GM21367 (cell line): ENCODE measurements around the gene TTLL4.

Experiments used
- ATAC-seq: cut with Tn5 transposase; IDR thresholded peaks from one replicate; pipeline ENCODE4 v1.9.1; 2021; ENCODE audit not compliant: unreplicated experiment

Gene TTLL4

DNA sequence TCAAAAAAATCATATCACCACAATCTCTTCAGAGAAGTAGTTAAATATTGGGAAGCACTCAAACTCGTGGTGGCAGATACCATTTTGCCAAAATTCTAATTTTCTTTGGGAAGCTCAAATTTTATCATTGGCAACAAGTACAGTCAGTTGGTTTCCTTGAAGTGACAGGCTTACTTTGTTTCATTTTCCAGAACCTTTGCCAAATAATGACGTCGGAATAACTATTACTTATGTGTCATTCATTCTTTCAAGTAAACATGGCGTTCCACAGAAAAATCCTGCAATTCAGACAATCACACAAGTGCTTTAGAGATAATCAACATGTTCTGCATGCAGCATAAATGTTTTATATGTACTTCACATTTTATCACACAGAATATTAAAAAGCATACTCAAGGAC is 5.4 kb downstream of the TTLL4 start:
- ATAC-seq: no peak

DNA sequence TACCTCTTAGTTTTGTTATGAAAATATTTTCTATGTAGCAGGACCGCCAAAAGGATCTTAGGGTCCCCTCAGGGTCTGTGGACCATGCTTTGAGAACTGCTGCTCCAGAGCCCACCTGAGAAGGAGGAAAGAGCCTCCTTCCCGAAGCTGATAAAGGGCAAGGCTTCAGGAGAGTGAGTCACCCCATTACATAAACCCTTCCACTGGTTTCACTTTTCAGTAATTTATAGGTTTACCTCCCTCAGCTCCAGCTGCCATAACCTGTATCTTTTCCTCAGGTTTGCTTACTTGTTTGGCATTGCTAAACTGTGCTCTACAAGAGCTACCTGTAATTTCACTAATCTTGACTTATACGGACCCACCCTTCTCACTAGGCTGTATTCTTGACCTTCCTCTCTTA is 6.6 kb downstream of the TTLL4 start:
- no peak for ATAC-seq

DNA sequence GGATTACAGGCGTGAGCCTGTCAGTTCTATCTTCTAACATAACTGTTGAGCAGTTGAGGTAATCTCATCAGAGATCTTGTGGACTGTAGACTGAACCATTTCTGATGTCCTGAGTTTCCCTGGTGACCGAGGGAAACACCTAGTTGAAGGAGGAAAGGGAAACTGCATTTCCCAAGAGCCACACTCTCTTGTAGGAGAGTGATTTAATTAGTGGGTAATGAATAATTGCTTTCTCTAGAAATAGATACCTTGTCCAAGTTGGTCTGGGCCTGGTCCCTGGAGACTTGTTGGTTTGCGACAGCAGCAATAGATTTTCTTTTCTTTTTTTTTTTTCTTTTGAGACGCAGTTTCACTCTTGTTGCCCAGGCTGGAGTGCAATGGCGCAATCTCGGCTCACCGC is 7.4 kb downstream of the TTLL4 start:
- no peak for ATAC-seq

DNA sequence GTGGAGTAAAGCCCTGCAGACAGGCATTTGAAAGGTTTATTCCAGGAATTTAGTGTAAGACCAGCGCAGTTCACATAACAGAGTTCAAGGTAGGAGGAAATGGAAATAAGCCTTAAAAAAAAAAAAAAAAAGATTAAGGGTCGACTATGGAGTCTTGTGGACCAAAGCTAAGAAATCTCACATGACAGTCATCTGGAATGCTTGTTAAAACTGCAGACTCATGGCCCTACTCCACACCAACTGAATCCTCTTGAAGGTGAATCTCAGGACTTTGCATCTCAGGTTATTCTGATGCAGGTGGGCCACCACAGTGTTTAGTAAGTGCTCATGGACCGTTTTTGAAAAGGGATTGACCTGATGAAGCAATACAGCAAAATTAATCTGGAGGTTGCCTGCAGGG is 8.8 kb downstream of the TTLL4 start:
- no peak for ATAC-seq

DNA sequence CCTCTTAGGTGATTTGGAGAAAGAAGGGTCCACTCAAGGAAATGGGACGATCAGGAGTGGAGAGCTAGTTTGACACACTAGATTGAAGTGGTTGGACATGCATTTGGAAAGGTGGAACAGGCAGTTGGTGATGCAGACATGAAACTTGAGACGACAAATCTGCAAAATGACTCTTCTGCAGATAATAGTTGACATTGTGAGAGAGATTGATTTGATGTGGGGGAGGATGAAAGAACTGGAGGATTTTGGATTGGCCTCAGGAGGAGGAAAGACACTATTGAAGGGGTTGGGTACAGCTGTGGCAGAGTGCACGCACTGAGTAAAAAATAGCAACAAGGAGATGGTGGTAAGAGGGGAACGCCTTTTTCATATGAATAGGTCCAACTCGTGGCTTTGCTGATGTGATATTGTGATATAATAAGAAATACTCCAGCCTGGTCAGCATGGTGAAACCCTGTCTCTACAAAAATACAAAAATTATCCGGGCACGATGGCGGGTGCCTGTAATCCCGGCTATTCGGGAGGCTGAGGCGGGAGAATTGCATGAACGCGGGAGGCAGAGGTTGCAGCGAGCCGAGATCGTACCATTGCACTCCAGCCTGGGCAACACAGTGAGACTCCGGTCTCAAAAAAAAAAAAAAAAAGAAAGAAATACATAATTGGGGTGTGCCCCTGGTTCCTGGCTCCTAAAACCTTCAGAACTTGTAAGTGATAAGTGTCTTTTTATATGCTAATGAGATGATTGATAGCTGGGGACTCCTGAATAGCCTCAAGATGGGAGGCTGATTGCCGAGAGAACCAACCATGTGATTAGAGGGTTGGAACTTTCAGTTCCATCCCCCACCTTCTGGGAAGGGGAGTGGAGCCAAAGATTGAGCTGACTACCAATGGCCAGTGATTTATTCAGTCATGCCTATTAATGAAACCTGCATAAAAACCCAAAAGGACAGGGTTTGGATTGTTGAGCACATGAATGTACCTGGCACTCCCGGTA is 9.7 kb downstream of the TTLL4 start:
- ATAC-seq: no peak

DNA sequence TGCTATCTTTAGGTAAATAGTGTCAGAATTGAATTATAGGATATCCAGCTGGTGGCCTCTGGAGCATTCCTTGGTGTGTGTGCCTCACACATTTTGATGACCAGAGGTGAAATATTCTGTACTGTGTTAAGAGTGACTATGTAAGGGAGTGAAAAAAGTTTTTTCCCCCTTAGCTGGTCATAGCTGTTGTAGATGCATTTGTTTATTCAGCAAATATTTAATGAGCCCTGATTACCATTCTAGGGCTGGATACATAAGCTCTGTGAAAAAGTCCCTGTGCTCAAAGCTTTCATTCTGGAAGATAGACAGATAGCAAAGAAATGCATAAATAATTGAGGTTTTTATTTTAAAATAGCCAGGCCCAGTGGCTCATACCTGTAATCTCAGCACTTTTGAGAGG is 10.9 kb downstream of the TTLL4 start:
- ATAC-seq: no peak

DNA sequence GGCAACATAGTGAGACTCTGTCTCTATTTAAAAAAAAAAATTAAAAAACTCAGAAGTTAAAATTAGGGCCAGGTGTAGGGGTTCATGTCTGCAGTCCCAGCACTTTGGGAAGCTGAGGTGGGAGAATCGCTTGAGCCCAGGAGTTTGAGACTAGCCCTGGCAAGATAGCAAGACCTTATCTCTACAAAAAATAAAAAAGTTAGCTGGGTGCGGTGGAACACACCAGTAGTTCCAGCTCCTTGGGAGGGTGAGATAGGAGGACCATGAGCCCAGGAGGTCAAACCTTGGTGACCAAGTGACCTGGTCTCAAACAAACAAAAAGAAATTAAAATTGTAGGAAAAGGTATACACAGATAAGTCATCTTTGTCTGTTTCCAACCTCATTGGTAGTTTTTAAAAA is 11.3 kb downstream of the TTLL4 start:
- no peak for ATAC-seq

DNA sequence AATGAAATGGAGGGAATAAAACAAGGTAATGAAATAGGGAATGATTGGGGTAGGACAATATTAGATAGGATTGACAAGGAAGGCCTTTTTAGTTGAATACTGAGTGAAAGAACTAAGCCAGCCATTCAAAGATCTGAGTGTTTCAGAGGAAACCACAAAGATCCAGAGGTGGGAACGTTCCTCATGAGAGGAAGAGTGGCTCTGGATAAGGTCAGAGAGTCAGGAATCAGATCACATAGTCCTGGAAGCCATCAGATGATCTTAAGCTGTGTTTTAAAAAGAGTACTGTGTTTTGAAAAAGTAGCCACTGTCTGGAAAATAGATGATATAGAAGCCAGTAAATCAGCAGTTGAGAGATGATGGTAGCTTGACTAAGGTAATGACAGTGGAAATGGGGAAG is 11.8 kb downstream of the TTLL4 start:
- no peak for ATAC-seq

DNA sequence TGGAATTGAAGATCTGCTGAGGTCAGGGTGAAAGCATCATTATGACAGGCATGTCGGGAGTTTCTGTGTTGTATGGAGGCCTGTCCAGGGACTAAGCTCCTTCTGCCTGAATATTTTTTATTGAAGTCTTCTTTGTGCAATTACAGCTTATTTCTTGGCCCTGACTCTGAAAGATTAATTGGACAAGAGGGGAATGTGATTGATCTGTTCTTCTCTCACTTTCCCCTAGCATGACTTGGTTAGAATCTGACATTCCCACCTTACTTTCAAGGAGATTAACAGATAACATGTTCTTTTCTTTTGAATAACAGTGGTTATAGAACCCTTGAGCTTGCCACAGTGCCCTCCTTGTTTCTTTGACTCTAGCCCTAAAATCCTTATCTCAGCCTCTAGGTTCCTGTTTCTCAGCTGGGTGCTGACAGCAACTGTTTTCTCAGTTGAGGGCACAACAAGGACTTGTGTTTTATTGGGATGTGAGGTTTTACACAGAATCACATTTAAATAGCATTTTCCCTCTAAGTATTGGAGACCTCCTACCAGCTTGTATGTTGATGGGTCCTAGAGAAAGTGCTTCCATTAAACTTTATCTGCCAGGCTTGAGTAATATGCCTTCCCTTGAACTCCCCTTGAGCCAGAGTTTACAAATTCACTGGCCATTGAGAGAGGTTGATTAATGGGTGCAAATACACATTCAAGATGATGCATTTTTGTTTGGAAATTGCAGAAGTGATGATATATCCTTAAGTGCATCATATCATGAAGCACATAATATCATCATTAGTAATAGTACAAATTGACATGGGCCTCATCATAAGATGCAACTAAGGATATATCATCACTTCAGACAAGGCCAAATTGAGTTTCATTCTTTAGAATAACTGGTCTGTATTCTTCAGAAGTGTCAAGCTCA is 12.5 kb downstream of the TTLL4 start:
- no peak for ATAC-seq

DNA sequence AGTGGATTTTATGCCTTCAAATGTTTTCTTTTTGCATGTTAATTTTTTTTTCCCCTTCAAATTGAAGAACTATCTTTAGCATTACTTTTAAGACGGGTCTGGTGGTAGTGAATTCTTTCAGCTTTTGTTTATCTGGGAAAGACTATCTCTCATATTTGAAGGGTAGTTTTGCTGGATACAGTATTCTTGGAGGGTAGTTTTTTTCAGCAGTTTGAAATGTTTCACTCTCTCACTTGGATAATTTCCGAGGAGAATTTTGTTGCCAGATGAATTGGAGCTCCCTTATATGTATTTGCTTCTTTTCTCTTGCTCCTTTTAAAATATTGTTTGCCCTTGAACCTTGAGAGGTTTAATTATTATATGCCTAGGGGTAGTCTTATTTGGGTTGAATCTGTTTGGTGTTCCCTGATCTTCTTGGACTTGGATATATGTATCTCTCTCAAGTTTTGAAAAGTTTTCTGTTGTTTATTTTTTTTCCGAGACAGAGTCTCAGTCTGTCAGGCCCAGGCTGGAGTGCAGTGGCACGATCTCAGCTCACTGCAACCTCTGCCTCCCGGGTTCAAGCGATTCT is 15.5 kb downstream of the TTLL4 start:
- no peak for ATAC-seq

DNA sequence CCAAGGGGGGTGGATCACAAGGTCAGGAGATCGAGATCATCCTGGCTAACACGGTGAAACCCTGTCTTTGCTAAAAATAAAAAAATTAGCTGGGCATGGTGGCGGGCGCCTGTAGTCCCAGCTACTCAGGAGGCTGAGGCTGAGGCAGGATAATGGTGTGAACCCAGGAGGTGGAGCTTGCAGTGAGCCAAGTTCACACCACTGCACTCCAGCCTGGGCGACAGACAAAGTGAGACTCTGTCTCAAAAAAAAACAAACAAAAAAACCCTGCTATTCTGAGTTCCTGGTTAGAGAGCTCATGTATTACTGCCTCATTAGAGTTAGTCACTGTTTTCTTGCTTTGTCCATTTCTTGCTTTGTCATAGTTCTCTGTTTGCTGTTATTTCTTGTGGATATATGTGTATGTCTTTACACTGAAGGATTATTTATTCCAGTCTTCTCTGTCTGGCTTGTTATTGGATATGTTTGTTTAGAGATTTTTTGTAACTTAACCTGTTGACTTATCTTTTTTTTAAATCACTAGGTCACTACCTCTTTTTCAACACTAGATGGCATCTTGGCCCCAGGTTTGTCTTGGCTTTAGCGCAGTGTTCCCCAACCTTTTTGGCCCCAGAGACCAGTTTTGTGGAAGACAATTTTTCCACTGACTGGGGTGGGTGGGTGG is 17.0 kb downstream of the TTLL4 start:
- no peak for ATAC-seq

DNA sequence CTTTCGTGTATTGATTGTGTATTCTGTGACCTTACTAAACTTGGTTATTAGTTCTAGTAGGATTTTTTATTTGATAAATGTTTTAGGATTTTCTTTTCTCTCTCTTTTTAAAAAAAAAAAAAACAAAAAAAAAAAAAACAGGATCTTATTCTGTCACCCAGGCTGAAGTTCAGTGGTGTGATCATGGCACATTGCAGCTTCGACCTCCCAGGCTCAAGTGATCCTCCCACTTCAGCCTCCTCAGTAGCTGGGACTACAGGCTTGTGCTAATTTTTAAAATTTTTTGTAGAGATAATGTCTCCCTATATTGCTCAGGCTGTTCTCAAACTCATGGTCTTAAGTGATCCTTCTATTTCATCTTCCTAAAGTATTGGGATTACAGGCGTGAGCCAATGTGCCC is 19.0 kb downstream of the TTLL4 start:
- no peak for ATAC-seq

DNA sequence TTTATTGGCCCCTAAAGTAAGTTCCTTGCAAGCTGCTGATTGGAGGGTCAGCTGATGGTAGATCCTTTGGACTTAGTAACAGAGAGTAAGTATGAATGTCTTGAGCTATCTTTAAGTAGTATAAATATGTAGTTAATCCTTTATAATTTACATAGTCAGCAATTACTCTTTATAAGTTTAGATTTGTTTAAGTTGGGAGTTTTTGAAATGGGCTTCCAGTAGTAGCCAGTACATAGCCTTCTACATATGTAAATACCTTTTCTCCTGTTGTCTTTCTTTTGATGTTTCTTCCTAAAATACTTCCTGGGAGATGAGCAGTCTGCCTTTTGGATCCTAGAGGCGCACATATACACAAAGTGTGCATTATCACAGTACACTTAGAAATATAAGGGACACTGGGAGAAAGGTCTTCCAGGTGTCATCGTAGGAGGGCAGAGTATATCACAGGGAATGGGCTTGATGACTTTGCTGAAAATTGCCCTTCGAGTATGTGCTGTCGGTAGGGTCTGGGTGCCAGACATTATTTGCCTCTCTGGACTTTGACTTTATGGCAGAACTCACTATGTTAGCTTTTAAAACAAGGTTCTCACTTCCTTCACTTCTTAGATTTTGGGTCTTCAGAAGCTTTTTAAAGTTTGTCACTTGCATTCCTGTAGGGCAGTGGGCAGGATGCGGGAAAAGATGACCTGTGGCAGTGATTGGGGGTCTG is 21.6 kb downstream of the TTLL4 start:
- ATAC-seq: no peak

DNA sequence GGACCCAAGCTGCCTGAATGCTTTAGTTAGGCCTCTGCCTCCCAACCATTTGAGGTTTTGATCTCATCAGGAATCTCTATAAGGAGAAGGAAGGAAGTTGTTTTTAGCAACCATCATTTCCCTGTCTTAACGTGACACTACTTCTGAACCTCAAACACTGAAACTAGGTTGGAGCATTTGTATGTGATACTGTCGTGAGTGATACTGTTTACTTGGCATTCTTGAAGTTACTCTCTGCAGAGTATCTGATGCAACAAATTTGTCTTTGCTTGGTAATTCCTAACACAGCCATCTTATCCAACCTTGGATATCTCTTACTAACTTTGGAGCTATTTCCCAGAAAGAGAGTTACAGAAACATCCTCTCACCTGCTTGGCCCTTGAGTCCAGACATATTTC is 22.1 kb downstream of the TTLL4 start:
- ATAC-seq: no peak

DNA sequence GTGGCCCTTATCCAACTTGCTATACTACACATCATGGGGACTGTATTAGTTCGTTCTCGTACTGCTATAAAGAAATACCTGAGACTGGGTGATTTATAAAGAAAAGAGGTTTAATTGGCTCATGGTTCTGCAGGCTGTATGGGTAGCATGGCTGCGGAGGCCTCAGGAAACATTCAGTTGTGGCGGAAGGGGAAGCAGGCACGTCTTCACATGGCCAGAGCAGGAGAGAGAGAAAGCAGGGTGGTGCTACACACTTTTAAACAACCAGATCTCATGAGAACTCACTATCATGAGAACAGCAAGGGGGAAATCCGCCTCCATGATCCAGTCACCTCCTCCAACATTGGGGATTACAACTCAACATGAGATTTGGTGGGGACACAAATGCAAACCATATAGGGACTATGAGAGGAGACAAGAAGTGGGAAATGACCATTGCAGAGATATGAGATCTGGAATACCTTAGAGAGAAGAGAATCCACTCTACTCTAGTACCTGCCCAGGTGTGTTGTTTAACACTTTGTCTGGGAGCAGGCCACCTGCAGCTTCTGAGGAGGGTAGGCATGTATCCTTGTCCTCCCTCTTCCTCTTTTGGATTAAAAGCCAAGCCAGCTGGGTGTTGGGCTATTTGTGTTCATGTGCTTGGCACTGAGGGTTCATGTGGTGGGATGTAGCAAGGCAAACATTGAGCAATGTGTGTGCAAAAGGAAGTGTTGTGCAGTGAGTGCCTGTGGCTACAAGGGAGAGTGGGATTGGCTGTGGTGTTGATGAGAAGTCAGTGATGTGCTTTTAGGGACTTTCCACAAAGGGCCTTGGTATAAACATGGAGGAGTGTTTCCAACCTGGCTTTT is 22.8 kb downstream of the TTLL4 start:
- no peak for ATAC-seq

DNA sequence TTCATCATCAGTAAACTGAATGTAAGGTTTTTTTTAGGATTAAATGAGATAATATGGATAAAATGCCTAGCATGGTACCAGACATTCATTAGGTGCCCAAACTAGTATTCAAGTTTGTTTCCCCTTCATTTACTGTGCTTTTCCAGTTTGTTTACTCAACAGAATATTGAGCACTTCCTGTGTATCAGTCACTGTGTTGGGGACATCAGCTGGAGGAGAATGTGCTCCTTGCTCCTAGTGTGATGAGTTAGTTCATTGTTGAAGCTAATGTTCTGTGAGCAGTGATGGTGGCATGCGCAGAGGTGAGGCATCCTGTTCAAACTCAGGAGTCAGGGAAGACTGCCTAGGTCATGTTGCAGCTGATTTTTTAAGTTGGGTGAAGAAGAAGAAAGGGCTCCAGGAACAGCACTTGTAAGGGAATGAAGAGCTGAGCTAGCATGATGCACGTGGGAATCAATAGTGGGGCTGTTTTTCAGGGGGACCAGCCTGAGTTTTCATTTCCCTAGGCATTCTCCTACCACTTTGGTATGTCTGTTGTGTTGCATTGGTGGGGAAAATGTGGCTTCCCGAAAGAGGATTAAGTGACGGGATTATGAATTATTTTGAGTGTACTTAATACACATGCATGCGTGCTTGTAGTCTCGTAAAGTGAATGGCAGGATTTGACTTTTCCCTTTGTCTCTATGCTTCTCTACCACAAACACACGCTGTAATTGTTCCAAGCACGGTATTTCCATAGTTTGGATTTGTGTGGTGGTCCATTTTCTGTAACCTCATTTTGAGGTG is 23.7 kb downstream of the TTLL4 start:
- no peak for ATAC-seq

DNA sequence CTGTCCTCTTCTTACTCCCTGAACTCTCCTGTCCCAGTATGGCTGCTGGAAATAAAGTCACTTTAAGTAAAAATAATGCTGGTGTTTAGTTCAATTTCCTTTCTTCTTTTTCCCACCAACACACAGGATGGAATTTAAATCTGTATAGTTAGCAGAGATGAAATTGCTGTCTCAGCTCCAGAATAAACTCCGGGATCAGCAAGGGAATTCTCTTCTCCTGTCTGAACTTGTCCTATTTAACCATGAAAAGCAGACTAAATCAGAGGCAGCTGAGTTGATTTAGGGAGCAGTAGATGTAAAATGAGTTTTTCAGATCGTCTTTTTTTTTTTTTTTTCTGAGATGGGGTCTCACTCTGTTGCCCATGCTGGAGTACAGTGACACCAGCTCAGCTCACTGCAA is 25.9 kb downstream of the TTLL4 start:
- ATAC-seq: no peak

DNA sequence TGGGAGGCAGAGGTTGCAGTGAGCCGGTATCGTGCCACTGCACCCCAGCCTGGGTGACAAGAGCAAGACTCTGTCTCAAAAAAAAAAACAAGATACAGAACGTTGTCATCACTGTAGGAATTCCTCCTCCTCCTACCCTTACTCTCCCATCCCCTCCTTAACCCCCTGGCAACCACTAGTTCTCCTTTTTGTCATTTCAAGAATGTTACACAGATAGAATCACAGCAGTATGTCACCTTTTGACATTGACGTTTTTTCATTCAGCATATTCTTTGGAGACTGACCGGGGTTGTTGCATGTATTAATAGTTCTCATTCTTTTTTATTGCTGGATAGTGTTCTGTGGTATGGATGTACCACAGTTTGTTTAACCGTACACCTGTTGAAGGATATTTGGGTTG is 32.4 kb downstream of the TTLL4 start:
- ATAC-seq: no peak

DNA sequence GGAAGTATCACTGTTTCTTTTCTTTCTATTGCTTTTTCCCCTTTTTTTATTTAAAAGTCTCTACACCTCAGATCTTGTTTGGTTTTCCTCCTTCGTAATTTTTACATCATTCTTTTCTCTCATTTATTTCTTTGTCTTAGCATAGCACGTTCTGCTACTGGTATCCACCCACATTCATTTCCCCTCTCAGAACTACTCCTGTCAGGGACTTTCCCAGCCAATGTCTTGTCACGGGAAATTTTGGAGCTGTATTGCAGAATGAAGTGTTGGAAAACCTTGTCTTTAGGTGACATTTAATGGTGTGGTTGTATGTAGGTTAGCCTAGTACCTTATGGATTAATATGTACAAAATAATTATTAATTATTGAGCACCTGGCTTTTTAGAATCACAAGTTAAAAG is 34.0 kb downstream of the TTLL4 start:
- ATAC-seq: no peak
